ENCODE results near the gene BRD8.
"Not testable (repeated sequence)": the region's sequence is repeated elsewhere in the genome, so short reads cannot be mapped to it uniquely, and the experiment has no call there.

Gene BRD8

DNA sequence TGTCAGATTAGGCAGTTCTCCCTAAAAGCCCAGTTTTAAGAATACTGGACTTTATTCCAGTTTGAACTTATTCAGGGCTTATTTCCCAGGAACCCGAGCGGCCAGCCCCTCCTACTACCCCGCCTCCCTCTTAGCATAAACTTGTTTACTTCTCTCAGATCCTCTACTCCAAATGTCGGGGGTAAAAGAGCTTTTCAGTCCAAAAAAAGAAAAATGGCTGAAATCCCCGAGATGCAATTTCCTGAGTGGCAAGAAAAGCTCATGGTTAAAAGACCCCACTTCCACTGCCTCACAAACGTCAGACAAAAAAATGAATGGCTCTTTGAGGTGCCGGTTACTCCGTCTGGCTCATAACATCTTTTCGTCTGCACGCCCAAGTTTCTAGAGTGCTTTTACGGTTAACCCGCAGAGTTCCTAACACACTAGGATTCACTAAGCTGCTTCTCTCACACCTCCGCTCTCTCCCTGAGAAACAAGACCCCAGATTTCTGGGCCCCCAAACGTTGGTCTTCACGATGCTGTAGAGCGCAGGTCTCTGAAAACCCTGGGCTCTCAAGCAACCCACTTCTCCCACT lies 402 bp downstream of the BRD8 start:
- FAIRE-seq (no peak), DNase-seq (ENCODE audit: insufficient read length, low spot score) (no peak)
- no peak for TF ChIP-seq POLR2A (IDR thresholded peaks at IDR 0.05; ENCODE audit: low read depth, low read length)
- no peak for TF ChIP-seq POLR2AphosphoS5 (IDR thresholded peaks at IDR 0.05; ENCODE audit: low read depth, low read length)
- no peak for TF ChIP-seq TAF1 (IDR thresholded peaks at IDR 0.05; ENCODE audit: low read depth, low read length)
- peak; percentile 75; the same call in 1 of the 2 replicates for TF ChIP-seq POU2F2 (IDR thresholded peaks at IDR 0.05; ENCODE audit: low read depth, low read length)
- no peak for TF ChIP-seq PAX5 (IDR thresholded peaks at IDR 0.05; ENCODE audit: insufficient read depth, low read length, severe bottlenecking)

DNA sequence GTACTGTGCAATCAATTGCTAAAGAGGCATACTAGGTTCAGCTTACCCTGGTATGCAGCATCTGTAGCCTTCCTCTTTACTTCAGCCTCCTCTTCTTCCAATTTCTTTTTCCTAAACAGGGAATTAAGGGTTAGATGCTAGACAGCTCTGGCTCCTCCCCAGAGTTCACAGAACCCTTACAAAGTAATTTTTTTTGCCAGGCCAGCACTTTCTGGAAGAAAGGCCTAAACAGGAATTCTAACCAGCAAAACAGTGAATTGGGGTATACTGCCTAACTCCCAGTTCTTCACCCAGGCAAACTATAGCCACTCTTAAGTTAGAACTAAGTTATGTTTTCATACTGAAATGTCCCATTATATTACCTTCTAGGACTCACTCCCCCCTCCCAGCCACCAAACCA lies 8.1 kb downstream of the BRD8 start:
- FAIRE-seq (no peak), DNase-seq (ENCODE audit: insufficient read length, low spot score) (no peak)
- TF ChIP-seq POLR2A (IDR thresholded peaks at IDR 0.05; ENCODE audit: low read depth, low read length) (no peak), PAX5 (IDR thresholded peaks at IDR 0.05; ENCODE audit: insufficient read depth, low read length, severe bottlenecking) (no peak), SPI1 (IDR thresholded peaks at IDR 0.05; ENCODE audit: low read depth, low read length) (no peak), POLR2AphosphoS5 (IDR thresholded peaks at IDR 0.05; ENCODE audit: low read depth, low read length) (no peak), TAF1 (IDR thresholded peaks at IDR 0.05; ENCODE audit: low read depth, low read length) (no peak), POU2F2 (IDR thresholded peaks at IDR 0.05; ENCODE audit: low read depth, low read length) (no peak)

DNA sequence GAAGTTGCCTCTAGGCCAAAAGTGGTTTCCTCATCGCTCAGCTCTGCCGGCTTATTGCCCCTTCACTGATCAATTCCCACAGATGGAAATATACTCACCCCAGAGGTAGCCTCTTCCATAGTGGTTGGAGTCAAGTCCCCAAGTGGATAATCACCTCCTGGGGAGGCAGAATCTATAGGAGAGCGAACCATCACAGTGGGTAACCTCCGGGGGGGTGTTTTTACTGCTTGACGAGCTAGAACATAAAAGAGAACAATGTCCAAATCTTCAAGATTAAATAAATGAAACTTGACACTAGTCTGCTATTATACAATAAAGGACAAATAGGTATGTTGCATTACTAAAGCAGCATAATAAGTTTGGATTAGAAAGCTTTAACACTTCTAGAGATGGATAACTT lies 9.3 kb downstream of the BRD8 start:
- FAIRE-seq (no peak), DNase-seq (ENCODE audit: insufficient read length, low spot score) (no peak)
- TF ChIP-seq SPI1 (IDR thresholded peaks at IDR 0.05; ENCODE audit: low read depth, low read length) (no peak), POLR2AphosphoS5 (IDR thresholded peaks at IDR 0.05; ENCODE audit: low read depth, low read length) (no peak), PAX5 (IDR thresholded peaks at IDR 0.05; ENCODE audit: insufficient read depth, low read length, severe bottlenecking) (no peak)

DNA sequence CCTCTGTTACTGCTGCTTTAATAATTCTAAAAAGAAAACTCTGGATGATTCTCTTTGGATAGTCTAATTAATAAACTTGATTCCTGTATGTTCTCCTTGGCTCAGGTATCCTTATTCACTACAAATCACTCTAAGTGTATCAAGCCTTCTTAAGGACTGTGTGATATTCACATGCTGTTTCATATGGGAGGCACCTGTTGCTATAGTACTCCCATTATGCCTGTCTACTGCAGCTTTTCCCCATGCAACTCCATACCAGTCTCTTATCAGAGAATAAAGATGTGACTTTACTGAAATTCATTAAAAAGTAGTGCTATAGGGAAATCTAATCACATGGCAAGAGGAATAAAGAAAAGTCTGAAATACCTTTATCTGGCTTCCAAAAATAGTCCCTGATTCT lies 14.7 kb downstream of the BRD8 start:
- FAIRE-seq, result no peak
- no peak for TF ChIP-seq POU2F2 (IDR thresholded peaks at IDR 0.05; ENCODE audit: low read depth, low read length)
- no peak for TF ChIP-seq POLR2A (IDR thresholded peaks at IDR 0.05; ENCODE audit: low read depth, low read length)
- TF ChIP-seq POLR2AphosphoS5 (IDR thresholded peaks at IDR 0.05; ENCODE audit: low read depth, low read length), result no peak
- TF ChIP-seq PAX5 (IDR thresholded peaks at IDR 0.05; ENCODE audit: insufficient read depth, low read length, severe bottlenecking), result no peak
- TF ChIP-seq SPI1 (IDR thresholded peaks at IDR 0.05; ENCODE audit: low read depth, low read length), result no peak
- no peak for TF ChIP-seq TAF1 (IDR thresholded peaks at IDR 0.05; ENCODE audit: low read depth, low read length)
- no peak for DNase-seq (ENCODE audit: insufficient read length, low spot score)

DNA sequence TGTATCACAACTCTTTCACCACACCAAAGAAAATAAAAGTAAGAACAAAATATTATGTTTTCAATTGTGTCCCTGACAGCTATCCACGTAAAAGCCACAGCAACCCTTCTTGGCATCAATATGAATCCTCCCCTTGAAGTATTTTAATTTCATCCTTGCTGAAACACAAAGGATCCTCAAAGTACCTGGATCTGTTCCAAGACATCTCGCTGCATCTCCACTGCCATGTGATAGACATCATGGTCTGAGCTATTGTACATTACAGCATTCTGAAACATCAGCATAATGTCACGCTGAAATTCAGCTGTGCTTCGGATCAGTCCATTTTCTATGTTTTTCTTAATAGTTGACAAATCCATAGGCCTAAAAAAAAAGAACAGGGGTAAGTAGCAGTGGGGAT lies 17.7 kb downstream of the BRD8 start:
- no peak for FAIRE-seq
- TF ChIP-seq POLR2AphosphoS5 (IDR thresholded peaks at IDR 0.05; ENCODE audit: low read depth, low read length), result no peak
- TF ChIP-seq PAX5 (IDR thresholded peaks at IDR 0.05; ENCODE audit: insufficient read depth, low read length, severe bottlenecking), result no peak
- TF ChIP-seq POLR2A (IDR thresholded peaks at IDR 0.05; ENCODE audit: low read depth, low read length), result no peak
- no peak for TF ChIP-seq POU2F2 (IDR thresholded peaks at IDR 0.05; ENCODE audit: low read depth, low read length)
- TF ChIP-seq TAF1 (IDR thresholded peaks at IDR 0.05; ENCODE audit: low read depth, low read length), result no peak
- TF ChIP-seq SPI1 (IDR thresholded peaks at IDR 0.05; ENCODE audit: low read depth, low read length), result no peak
- no peak for DNase-seq (ENCODE audit: insufficient read length, low spot score)

DNA sequence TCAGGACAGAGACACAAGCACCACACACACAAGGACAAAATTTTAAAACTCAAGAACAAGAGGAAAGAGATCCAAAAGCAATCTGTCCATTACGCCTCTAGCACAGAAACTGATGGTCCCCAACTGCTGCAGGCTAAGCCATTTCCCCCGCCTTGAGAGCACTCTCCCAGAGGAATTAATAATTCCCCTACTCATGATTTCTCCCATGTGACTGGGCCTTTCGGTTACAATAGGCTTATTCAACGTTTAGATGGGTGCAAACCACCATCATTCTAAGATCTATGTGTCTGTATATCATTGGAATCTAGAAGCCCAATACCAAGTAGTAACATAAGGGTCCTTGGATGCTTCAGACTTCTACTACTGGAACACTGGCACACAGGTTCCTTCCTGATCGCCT lies 18.8 kb downstream of the BRD8 start:
- no peak for TF ChIP-seq POLR2A (IDR thresholded peaks at IDR 0.05; ENCODE audit: low read depth, low read length)
- no peak for TF ChIP-seq SPI1 (IDR thresholded peaks at IDR 0.05; ENCODE audit: low read depth, low read length)
- TF ChIP-seq TAF1 (IDR thresholded peaks at IDR 0.05; ENCODE audit: low read depth, low read length), result no peak
- TF ChIP-seq PAX5 (IDR thresholded peaks at IDR 0.05; ENCODE audit: insufficient read depth, low read length, severe bottlenecking), result no peak
- no peak for TF ChIP-seq POU2F2 (IDR thresholded peaks at IDR 0.05; ENCODE audit: low read depth, low read length)
- TF ChIP-seq POLR2AphosphoS5 (IDR thresholded peaks at IDR 0.05; ENCODE audit: low read depth, low read length), result no peak
- FAIRE-seq (no peak), DNase-seq (ENCODE audit: insufficient read length, low spot score) (no peak)

DNA sequence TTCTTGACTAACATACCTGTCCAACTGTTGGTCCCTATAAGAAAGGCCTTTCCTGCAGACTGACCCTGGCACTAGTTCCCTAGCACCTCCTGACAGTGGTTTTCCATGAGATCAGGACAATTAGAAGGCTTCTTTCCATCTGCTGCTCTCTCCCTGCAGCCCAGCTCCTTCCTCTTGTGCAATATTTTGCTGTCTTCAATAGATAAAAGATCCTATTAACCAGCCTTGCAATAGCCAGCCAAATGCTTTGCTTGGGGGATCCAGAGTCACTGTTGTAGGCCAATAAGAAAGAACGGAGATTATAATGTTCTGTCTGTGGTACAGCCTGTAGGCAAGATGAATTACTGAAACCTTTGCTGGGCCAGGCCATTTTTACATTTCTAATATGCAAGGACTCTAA lies 20.8 kb downstream of the BRD8 start:
- FAIRE-seq, result no peak
- DNase-seq (ENCODE audit: insufficient read length, low spot score), result no peak
- no peak for TF ChIP-seq POLR2A (IDR thresholded peaks at IDR 0.05; ENCODE audit: low read depth, low read length)
- no peak for TF ChIP-seq SPI1 (IDR thresholded peaks at IDR 0.05; ENCODE audit: low read depth, low read length)
- TF ChIP-seq PAX5 (IDR thresholded peaks at IDR 0.05; ENCODE audit: insufficient read depth, low read length, severe bottlenecking), result no peak
- TF ChIP-seq POLR2AphosphoS5 (IDR thresholded peaks at IDR 0.05; ENCODE audit: low read depth, low read length), result no peak
- no peak for TF ChIP-seq POU2F2 (IDR thresholded peaks at IDR 0.05; ENCODE audit: low read depth, low read length)
- TF ChIP-seq TAF1 (IDR thresholded peaks at IDR 0.05; ENCODE audit: low read depth, low read length), result no peak

DNA sequence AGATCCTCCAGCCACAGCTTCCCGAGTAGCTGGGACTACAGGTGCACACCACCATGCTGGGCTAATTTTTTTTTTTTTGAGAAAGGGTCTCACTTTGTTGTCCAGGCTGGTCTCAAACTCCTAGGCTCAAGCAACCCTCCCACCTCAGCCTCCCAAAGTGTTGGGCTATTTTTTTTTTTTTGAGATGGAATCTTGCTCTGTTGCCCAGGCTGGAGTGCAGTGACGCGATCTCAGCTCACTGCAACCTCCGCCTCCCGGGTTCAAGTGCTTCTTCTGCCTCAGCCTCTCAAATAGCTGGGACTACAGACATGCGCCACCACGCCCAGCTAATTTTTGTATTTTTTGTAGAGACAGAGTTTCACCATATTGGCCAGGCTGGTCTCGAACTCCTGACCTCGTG lies 22.5 kb downstream of the BRD8 start:
- FAIRE-seq; DNase-seq (ENCODE audit: insufficient read length, low spot score): not testable (repeated sequence)

DNA sequence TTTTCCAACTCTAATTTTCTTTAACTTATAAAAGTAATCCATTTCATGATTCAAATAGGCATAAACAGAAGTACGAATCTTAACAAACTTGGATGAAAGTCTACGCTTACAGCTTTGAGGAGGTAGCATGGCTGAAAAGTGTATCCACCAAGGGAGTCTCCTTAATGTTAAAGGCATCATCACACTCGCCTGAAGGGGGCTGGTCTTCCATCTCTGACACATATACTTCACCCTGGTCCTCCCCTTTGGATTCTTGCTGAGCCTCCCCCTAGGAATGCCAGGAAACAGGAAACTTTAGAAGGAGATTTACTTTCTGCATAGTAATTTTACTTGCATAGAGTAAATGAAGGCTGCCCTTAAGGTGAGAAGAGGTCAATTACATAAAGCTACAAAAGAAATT lies 28.9 kb downstream of the BRD8 start:
- FAIRE-seq (no peak), DNase-seq (ENCODE audit: insufficient read length, low spot score) (no peak)
- TF ChIP-seq PAX5 (IDR thresholded peaks at IDR 0.05; ENCODE audit: insufficient read depth, low read length, severe bottlenecking) (no peak), POLR2AphosphoS5 (IDR thresholded peaks at IDR 0.05; ENCODE audit: low read depth, low read length) (no peak), SPI1 (IDR thresholded peaks at IDR 0.05; ENCODE audit: low read depth, low read length) (no peak)

DNA sequence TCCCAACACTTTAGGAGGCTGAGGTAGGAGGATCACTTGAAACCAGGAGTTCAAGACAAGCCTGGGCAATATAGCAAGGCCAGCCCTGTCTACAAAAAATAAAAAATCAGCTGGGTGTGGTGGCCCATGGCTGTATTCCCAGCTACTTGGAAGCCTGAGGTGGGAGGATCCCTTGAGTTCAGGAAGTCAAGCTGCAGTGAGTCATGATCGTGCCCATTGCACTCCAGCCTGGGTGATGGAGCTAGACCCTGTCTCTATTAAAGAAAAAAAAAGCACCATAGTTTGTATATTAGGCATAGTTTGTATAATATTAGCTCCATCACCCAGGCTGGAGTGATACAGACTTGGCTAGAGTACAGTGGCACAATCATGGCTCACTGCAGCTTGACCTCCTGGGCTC lies 29.6 kb downstream of the BRD8 start:
- TF ChIP-seq POLR2A (IDR thresholded peaks at IDR 0.05; ENCODE audit: low read depth, low read length), result no peak
- TF ChIP-seq SPI1 (IDR thresholded peaks at IDR 0.05; ENCODE audit: low read depth, low read length), result no peak
- TF ChIP-seq PAX5 (IDR thresholded peaks at IDR 0.05; ENCODE audit: insufficient read depth, low read length, severe bottlenecking), result no peak
- TF ChIP-seq POLR2AphosphoS5 (IDR thresholded peaks at IDR 0.05; ENCODE audit: low read depth, low read length), result no peak
- TF ChIP-seq TAF1 (IDR thresholded peaks at IDR 0.05; ENCODE audit: low read depth, low read length), result no peak
- no peak for TF ChIP-seq POU2F2 (IDR thresholded peaks at IDR 0.05; ENCODE audit: low read depth, low read length)
- no peak for DNase-seq (ENCODE audit: insufficient read length, low spot score)
- FAIRE-seq, result no peak

DNA sequence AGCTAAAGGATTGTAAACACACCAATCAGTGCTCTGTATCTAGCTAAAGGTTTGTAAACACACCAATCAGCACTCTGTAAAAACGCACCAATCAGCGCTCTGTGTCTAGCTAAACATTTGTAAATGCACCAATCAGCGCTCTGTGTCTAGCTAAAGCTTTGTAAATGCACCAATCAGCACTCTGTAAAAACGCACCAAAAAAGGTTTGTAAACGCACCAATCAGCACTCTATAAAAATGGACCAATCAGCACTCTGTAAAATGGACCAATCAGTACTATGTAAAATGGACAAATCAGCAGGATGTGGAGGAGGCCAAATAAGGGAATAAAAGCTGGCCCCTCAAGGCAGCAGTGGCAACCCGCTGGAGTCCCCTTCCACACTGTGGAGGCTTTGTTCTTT lies 34.9 kb downstream of the BRD8 start:
- FAIRE-seq; DNase-seq (ENCODE audit: insufficient read length, low spot score): not testable (repeated sequence)

Data from GM12891 (cell line).